HUES64 (cell line): Measurements from ENCODE around the gene PSMD9. TPM values are rescaled to one million over a fixed set of nuclear protein-coding genes. Genes with fewer than 3 reads are reported as not detected.
"Not testable (repeated sequence)": the region's sequence is repeated elsewhere in the genome, so short reads cannot be mapped to it uniquely, and the experiment has no call there.

ENCODE experiments used
- H3K27ac ChIP-seq: 2 replicates; pipeline ENCODE4 v1.7.0; 2013; ENCODE audit warnings: low read depth, low read length, inconsistent platforms
- H3K27me3 ChIP-seq: 2 replicates; pipeline ENCODE4 v1.6.1; 2013; ENCODE audit warnings: mild to moderate bottlenecking, low read length; ENCODE audit not compliant: insufficient read depth
- H3K36me3 ChIP-seq: 2 replicates; pipeline ENCODE4 v1.6.1; 2013; ENCODE audit warnings: mild to moderate bottlenecking, low read length; ENCODE audit not compliant: insufficient read depth
- H3K4me1 ChIP-seq: 2 replicates; pipeline ENCODE4 v1.6.1; 2013; ENCODE audit warnings: mild to moderate bottlenecking, low read length, moderate library complexity; ENCODE audit not compliant: insufficient read depth
- H3K4me3 ChIP-seq: 2 replicates; pipeline ENCODE4 v1.5.1; 2013; ENCODE audit warnings: mild to moderate bottlenecking, low read length, moderate library complexity
- H3K9ac ChIP-seq: 2 replicates; pipeline ENCODE4 v1.6.1; 2013; ENCODE audit warnings: mild to moderate bottlenecking, low read depth, low read length
- H3K9me3 ChIP-seq: 2 replicates; pipeline ENCODE4 v1.6.1; 2013; ENCODE audit warnings: low read depth, low read length; ENCODE audit not compliant: insufficient read depth
- WGBS: fragments of 150-250, 120-280 bp; methylation state at CpG from one replicate; pipeline ENCODE4 v1.1.7; 2013; ENCODE audit warnings: missing lambda C conversion rate; 5-methylcytosine and 5-hydroxymethylcytosine counted together
- polyA plus RNA-seq, 2 experiments: library from polyadenylated mRNA; stranded (reverse); fragments of 50-300 nt; gene quantifications; one replicate each; pipeline ENCODE4 v1.2.3, GENCODE V29; 2013

Gene PSMD9
- polyA plus RNA-seq (2013, experiment 1 of 2): 38.6 TPM
- 40.9 TPM for polyA plus RNA-seq (2013, experiment 2 of 2)

DNA sequence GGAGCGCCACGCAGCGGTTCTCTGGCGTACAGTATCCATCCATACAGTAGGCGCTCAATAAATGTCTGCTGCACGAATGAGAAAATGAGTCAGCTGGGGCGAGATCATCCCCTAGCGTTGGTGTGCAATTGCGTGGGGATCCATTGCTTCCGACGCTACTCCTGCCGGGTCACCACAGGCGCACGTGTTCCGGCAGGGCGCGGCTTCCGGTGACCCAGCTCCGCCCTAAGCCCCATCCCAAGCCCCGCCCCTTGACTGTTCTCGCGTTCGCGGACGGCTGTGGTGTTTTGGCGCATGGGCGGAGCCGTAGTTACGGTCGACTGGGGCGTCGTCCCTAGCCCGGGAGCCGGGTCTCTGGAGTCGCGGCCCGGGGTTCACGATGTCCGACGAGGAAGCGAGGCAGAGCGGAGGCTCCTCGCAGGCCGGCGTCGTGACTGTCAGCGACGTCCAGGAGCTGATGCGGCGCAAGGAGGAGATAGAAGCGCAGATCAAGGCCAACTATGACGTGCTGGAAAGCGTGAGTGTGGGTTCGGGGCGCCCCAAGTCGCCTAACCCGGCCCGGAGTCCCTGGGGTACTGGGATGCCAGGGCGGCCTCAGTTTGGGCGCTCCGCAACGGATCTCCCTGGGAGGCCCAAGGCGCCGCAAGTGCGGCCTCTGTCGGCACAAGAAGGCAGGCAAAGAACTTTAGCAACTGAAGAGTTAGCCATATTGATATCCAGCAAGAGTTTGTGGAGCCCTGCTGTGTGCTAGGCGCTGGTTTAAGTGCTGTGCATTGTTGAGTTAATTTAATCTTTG, at the start of gene PSMD9:
TSS of gene PSMD9 (plus strand) at position 313 of the 796 bp plus-strand sequence. CDS start at position 380, 67 bp downstream.
- peaks cover 5% of the 10 kb centered on the region for H3K4me1 ChIP-seq
- 2% methylated on average over 67 of the region's 67 CpGs for WGBS
- peaks cover 4% of the 10 kb centered on the region; the same call in 1 of the 2 replicates for H3K36me3 ChIP-seq
- no peaks in the 10 kb centered on the region for H3K27me3 ChIP-seq
- H3K27ac ChIP-seq: peak within 1 kb of the TSS; percentile 96
- H3K4me3 ChIP-seq: peak within 1 kb of the TSS; percentile 70
- H3K9ac ChIP-seq: peak within 1 kb of the TSS; percentile 82
- no peaks in the 10 kb centered on the region for H3K9me3 ChIP-seq

GRCh38 chr12:121839106-121839992, 49.2 kb upstream of the PSMD9 start:
- H3K9ac ChIP-seq: peak overlapping the region; percentile 74
- H3K27ac ChIP-seq: peak overlapping the region; percentile 22; the same call in 1 of the 2 replicates
- 14% methylated on average over 51 of the region's 53 CpGs for WGBS
- H3K4me1 ChIP-seq: no peaks in the 10 kb centered on the region
- H3K4me3 ChIP-seq: peak overlapping the region; percentile 67
- no peaks in the 10 kb centered on the region for H3K27me3 ChIP-seq
- no peaks in the 10 kb centered on the region for H3K9me3 ChIP-seq
- no peaks in the 10 kb centered on the region for H3K36me3 ChIP-seq

DNA sequence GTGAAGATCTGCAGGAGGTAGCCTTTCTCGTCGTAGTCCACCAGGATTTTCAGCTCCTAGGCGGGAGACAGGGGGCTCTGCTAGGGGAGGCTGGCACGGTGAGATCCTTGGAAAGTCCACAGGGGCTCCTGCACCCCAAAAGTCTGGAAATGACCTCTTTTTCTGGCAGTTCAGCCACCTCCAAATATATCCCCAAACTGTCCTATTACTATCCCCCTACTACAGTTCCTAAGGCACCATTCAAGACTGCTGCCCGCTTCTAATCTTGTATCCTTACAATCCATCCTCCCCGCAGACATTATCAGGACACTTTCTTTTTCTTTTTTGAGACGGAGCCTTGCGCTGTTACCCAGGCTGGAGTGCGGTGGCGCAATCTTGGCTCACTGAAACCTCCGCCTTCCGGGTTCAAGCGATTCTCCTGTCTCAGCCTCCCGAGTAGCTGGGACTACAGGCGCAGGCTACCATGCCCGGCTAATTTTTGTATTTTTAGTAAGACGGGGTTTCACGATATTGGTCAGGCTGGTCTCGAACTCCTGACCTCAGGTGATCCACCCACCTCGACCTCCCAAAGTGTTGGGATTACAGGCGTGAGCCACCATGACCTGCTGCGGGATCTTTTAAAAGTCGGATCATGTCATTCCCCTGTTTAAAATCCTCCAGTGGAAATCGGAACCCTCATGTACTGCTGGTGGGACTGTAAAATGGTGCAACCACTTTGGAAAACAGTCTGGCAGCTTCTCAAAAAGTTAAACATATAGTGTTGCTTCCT, 48.4 kb upstream of the PSMD9 start:
- WGBS: 76% methylated on average over 24 of the region's 24 CpGs
- no peaks in the 10 kb centered on the region for H3K4me1 ChIP-seq
- H3K27ac ChIP-seq: peak overlapping the region; percentile 22; the same call in 1 of the 2 replicates
- no peaks in the 10 kb centered on the region for H3K9me3 ChIP-seq
- peak overlapping the region; percentile 67 for H3K4me3 ChIP-seq
- H3K27me3 ChIP-seq: no peaks in the 10 kb centered on the region
- peak overlapping the region; percentile 74 for H3K9ac ChIP-seq
- H3K36me3 ChIP-seq: no peaks in the 10 kb centered on the region

- Histone ChIP-seq H3K4me1 (no peaks in the 10 kb centered on the region), H3K27ac (no peak overlapping the region), H3K9ac (no peak overlapping the region), H3K9me3 (no peaks in the 10 kb centered on the region), H3K27me3 (no peaks in the 10 kb centered on the region), H3K4me3 (no peak overlapping the region), H3K36me3 (no peaks in the 10 kb centered on the region)
- 74% methylated on average over 13 of the region's 13 CpGs for WGBS
Measured at GRCh38 chr12:121843236-121843982, 45.2 kb upstream of the PSMD9 start.

GRCh38 chr12:121845701-121846100, 42.9 kb upstream of the PSMD9 start:
- no peak overlapping the region for H3K9ac ChIP-seq
- H3K4me3 ChIP-seq: no peak overlapping the region
- H3K27ac ChIP-seq: no peak overlapping the region
- H3K36me3 ChIP-seq: no peaks in the 10 kb centered on the region
- no peaks in the 10 kb centered on the region for H3K9me3 ChIP-seq
- no peaks in the 10 kb centered on the region for H3K27me3 ChIP-seq
- no peaks in the 10 kb centered on the region for H3K4me1 ChIP-seq
- WGBS: 94% methylated on average over 1 of the region's 1 CpG

GRCh38 chr12:121849211-121849610, 39.4 kb upstream of the PSMD9 start:
- H3K27ac ChIP-seq: no peak overlapping the region
- no peaks in the 10 kb centered on the region for H3K36me3 ChIP-seq
- no peak overlapping the region for H3K9ac ChIP-seq
- no peaks in the 10 kb centered on the region for H3K4me1 ChIP-seq
- 92% methylated on average over 6 of the region's 6 CpGs for WGBS
- H3K9me3 ChIP-seq: no peaks in the 10 kb centered on the region
- H3K4me3 ChIP-seq: no peak overlapping the region
- no peaks in the 10 kb centered on the region for H3K27me3 ChIP-seq

GRCh38 chr12:121849665-121850064, 38.9 kb upstream of the PSMD9 start:
- Histone ChIP-seq H3K9me3 (no peaks in the 10 kb centered on the region), H3K4me3 (no peak overlapping the region), H3K36me3 (no peaks in the 10 kb centered on the region), H3K27ac (no peak overlapping the region), H3K27me3 (no peaks in the 10 kb centered on the region), H3K4me1 (no peaks in the 10 kb centered on the region), H3K9ac (no peak overlapping the region)
- WGBS: 81% methylated on average over 13 of the region's 13 CpGs

GRCh38 chr12:121852392-121852791, 36.2 kb upstream of the PSMD9 start:
- H3K9me3 ChIP-seq, H3K4me3 ChIP-seq, H3K4me1 ChIP-seq, H3K36me3 ChIP-seq, H3K27ac ChIP-seq, H3K9ac ChIP-seq, H3K27me3 ChIP-seq: not testable (repeated sequence)
- 52% methylated on average over 3 of the region's 3 CpGs for WGBS

DNA sequence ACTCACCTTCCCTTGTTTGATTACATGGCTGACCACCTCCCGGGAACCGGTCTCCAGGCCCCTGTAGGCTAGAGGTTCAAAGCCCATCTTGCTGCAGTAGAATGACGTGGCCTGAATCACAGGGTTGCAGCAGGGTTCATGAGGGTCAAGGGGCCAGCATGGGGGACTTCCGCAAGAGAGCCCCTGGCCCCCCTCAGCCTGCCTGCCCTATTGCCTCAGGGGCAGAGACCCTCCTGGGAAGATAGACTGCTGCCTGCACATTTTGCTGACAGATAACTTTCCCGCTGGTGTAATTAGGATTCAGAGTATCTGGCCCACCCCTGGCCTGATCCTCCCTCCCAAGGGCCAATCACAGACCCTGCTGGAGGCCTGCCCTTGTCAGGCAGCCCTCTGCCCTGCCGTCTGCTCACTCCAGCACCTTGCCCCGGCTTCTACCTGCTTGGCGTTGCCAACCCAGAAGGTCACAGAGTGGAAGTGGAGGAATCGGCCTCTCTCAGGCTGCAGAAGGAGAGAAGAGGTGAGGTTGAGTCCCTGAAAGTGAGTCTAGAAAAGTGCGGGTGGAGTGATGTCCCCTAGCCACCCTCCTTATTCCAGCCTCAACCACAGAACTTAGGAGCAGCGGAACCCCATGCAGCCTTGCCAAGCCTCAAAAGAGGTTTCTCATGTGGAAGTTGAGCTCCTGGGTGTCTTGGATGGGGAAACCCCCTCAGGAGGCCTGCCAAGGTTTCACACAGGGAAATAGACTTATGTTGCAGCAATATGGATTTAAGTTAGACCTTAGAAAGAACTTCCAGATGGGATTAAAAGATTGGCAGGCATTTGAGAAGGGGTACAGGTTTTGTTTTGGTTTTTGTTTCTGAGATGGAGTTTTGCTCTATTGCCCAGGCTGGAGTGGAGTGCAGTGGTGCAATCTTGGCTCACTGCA, 31.0 kb upstream of the PSMD9 start:
- H3K9ac ChIP-seq: no peak overlapping the region
- no peak overlapping the region for H3K4me3 ChIP-seq
- no peaks in the 10 kb centered on the region for H3K36me3 ChIP-seq
- no peaks in the 10 kb centered on the region for H3K9me3 ChIP-seq
- H3K27me3 ChIP-seq: no peaks in the 10 kb centered on the region
- no peak overlapping the region for H3K27ac ChIP-seq
- peaks cover 25% of the 10 kb centered on the region for H3K4me1 ChIP-seq
- 76% methylated on average over 11 of the region's 11 CpGs for WGBS
